Activated T-helper 1 cell treated with Interleukin-2 at 50 U/mL for 16 hours (primary cell): Measurements from ENCODE around the gene DHRSX.
"Not testable (repeated sequence)": the region's sequence is repeated elsewhere in the genome, so short reads cannot be mapped to it uniquely, and the experiment has no call there.

ENCODE experiments used
- DNase-seq: peaks from one replicate; pipeline ENCODE4 v3.0.0-alpha.2; 2020; ENCODE audit warnings: low read depth

Gene DHRSX

DNA sequence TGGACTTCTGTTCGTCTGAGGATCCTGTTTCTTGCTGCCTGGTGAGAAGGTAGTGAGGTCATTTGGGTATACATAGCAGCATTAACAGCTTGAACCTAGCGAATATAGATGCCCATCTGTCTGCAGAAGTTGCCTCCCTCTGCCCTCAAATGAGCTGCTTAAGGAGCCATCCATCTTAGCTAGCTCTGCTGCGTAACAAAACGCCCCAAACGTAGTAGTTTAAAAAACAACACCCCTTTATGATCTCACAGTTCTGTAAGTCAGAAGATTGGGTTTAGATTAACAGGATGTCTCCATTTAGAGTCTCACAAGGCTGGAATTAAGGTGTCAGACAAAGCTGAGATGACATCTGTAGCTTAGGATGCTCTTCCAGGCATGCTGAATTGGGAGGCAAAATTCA lies 185.3 kb downstream of the DHRSX start:
- no peak for DNase-seq

DNA sequence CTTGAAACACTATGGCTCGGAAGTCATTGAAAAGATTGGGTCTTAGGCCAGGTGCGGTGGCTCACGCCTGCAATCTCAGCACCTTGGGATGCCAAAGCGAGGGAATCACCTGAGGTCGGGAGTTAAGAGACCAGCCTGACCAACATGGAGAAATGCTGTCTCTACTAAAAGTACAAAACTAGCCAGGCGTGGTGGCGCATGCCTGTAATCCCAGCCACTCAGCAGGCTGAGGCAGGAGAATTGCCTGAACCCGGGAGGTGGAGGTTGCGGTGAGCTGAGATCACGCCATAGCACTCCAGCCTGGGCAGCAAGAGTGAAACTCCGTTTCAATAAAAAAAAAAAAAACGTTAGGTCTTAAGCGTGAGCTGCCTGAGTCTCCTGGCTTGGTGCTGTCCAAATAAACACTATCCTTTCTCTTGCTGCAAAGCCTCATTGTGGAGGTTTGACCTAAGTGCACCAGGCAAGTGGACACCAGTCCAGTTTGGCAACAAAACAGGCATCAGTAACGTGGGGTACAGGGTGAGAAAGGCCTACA lies 185.9 kb downstream of the DHRSX start:
- DNase-seq, result no peak

DNA sequence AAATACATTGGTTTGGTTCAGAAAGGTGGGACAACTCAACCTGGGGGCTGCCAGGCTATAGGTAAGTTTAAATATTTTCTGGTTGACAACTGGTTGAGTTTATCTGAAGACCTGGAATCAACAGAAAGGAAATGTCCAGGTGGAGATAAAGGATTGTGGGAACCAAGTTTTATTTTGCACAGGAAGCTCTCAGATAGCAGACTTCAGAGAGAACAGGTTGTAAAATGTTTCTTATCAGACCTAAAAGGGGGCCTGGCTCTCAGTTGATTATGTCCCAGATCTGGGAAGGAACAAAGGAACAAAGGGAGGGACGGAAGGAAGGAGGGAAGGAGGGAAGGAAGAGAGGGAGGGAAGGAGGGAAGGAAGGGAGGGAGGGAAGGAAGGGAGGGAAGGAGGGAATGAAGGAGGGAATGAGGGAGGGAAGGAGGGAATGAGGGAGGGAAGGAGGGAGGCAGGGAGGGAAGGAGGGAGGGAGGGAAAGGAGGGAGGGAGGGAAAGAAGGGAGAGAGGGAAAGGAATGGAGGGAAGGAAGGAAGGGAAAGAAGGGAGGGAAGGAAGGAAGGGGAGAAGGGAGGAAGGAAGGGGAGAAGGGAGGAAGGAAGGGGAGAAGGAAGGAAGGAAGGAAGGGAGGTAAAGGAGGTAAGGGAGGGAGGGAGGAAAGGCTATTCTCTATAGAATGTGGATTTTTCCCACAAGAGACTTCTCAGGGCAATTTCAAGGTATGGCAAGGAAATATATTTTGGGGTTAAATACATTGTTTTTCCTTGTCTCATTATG lies 186.7 kb downstream of the DHRSX start:
- DNase-seq, result no peak

DNA sequence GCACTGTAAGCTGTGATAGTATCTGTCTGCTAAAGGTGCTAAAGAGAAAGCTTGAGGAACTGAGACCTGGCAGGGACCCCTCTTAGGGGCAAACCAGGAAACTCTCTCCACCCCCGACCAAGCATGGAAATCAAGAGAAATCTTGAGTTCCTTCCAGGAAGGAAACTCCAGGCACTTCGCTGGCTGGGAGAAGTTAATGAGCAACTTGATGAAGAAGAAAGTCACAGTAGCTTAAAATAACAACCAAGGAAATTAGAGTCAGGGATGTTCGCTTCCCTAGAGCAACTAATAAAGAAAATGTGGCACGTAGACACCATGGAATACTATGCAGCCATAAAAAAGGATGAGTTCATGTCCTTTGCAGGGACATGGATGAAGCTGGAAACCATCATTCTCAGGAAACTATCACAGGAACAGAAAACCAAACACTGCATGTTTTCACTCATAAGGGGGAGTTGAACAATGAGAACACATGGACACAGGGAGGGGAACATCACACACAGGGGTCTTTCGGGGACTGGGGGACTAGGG lies 188.7 kb downstream of the DHRSX start:
- not testable (repeated sequence) for DNase-seq

DNA sequence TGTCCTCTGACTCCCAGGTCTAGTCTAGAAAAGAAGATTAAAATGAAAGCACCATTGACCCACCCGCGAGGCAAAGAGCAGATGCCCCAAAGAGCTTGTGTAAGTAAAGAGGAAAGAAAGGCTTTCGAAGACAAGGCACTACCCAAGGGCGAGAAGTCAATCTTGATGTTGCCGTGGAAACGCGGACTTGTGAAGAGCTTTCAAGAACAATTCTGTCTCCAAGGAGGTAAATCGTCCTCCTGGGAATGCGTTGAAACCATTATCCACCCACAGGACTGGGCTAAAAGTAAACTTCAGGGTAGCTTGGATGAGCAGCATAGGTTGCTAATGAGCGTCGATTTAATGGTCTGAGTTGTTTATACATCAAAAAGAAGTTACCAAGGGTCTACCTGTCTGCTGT lies 189.3 kb downstream of the DHRSX start:
- no peak for DNase-seq

DNA sequence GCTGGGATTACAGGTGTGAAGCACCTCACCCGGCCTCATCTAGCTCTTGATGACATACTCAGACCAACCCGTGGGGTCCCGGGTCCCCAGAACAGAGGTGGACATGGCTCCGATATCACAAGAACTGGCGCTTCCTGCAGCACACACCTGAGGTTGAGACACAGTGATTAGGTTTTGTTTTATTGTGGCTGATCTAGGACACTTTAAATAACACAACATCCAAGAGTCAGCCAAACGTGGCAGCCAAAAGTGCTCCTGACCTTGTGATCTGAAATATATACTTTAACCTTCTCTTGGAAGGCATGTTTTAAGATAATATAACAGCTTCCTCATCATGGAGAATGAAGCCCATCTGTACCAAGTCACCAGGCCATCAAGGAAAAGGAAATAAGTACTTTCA lies 198.9 kb downstream of the DHRSX start:
- DNase-seq, result no peak

DNA sequence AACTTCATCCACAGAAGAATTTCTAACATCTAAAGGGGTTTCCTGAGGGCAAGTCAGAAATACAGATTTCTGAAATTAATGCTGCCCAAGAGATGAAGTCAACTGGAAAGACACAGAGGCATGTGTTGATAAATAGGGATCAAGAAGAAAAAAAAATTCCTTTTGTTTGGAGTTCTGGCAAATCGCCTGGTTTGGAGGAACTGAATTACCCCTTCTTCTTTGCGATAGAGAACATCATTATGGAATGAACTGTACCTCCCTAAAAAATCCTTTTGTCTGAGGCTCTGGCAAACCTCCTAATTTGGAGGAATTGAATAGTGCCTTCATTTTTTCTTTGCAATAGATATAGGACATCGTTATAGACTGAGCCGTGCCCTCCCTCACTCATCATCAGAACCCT lies 200.9 kb downstream of the DHRSX start:
- DNase-seq, result no peak

DNA sequence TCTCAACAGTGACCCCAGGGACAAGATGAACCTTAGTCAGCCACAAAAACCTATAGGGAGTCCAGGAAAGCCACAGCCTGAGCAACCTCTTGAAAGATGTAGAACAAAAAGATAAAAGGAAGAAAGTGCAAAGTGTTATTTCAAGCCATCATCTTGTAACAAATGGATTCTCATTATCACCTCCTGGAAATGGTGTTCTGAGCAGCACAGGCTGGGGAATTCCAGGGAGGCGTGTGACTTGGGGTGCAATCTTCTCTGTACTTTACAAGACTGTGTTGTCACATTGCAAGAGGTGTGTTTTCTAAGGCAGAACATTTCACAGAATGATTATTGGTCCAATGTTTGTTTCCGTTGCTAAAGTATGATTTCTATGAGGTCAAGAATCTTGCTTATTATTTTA lies 214.0 kb downstream of the DHRSX start:
- DNase-seq, result no peak

DNA sequence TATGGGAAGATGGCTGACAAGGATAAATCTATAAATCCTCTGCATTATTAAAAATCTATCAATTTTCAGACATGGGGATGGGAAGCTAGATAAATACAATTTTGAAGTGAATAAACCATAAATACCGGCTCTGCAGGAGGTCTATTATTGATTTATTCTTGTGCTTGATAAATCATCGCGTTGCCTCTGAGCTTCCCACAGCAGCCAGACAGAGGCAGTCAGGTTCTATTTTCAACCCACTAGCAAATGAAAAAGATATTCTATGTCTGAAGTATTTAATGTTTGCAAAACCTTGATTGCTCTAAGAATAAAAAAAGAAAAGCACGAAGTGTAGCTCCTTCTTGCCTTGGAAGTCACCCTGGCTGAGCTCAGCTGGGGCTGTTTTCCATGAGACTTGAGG lies 216.2 kb downstream of the DHRSX start:
- DNase-seq, result no peak

DNA sequence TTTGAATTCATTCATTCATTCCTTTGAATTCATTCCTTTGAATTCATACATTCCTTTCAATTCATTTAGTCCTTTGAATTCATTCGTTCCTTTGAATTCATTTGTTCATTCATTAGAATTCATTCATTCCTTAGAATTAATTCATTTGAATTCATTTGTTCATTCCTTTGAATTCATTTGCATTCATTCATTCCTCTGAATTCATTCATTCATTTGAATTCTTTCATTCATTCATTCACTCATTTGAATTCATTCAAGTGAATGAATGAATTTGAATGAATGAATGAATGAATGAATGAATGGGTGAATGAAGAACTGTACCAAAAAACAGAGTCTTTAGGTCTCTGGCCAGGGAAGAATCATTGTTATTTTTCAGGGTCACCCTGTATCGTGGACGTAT lies 216.6 kb downstream of the DHRSX start:
- no peak for DNase-seq

DNA sequence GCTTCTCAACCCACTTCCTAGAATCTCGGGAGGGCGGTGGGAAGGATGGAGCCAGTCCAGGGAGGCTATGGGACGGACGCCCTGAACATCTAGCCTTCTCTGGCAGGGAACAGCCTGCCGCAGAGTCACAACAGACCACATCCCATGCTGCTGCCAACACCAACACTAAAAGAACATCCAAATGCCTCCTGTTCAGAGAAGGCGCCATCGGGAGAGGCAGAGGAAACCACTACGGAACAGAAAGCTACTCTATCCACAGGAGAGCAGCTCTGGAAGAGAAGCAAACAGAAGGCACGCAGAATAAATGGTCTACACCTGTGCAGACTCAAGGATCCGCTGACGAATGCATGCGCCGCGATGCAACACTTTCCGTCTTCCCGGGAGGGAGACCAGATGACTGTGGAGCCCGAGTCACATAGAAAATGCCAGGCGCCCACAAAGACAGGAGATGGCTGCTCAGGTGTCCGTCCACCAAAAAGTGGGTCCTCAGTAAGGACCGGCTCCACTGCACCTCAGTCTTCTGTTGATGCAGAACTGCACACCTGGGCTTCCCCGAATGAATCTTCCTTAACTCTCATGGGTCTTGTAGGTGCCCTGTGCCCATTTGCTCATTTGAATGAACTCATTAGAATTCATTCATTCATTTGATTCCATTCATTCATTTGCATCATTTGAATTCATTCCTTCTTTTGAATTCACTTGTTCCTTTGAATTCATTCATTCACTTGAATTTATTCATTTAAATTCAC lies 217.5 kb downstream of the DHRSX start:
- DNase-seq, result no peak

DNA sequence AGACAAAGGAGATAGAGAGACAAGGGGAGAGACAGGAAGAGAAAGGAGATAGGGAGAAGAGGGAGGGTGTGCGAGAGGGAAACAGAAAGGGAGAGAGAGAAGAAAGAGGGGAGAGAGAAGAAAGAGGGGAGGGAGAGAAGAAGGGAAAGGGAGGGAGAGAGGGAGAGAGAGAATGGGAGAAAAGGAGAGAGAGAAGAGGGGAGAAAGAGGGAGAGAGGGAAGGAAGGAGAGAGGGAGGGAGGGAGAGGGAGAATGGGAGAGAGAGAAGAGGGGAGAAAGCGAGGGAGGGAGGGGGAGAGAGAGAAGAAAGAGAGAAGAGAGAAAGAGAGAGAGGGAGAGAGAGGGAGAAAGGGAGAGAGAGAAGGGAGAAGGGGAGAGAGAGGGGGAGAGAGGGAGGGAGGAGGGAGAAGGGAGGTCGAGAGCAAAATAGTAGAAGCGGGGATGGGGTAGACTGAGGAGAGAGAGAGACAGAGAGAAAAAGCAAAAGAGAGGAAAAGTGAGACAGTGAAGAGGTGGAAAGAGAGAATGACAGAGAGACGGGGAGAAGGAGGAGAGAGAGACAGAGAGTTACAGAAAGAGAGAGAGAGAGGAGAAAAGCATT lies 218.2 kb downstream of the DHRSX start:
- no peak for DNase-seq

DNA sequence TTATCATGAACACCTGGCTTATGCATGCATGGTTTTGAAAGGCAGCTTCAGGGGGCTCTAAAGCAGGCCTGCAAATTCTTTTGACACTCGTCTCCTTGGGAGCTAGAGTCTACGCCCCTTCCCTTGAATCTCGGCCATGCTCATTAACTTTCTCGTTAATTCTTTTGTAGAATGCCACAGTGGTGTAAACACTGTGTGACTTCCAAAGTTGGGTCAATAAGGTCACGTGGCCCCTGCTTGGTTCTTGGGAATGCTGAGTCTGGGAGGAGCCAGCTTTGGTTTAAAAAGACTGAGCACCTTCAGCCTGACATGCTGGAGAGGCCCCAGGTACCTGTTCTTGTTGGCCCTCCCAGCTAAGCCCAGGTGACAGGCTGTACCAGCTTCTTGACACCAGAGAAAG lies 228.4 kb downstream of the DHRSX start:
- DNase-seq, result no peak

DNA sequence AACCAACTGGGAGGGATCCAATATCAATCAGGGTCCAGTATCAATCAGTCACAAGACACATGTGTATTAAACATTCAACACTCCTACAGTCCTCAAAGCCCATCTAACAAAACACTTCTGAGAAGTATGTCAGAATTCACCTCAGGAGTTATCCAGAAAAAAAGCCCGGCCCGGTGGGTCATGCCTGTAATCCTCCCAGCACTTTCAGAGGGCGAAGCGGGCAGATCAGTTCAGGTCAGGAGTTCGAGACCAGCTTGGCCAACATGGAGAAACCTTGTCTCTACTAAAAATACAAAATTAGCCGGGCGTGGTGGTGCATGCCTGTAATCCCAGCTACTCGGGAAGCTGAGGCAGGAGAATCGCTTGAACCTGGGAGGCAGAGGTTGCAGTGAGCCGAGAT lies 229.2 kb downstream of the DHRSX start:
- DNase-seq, result not testable (repeated sequence)

DNA sequence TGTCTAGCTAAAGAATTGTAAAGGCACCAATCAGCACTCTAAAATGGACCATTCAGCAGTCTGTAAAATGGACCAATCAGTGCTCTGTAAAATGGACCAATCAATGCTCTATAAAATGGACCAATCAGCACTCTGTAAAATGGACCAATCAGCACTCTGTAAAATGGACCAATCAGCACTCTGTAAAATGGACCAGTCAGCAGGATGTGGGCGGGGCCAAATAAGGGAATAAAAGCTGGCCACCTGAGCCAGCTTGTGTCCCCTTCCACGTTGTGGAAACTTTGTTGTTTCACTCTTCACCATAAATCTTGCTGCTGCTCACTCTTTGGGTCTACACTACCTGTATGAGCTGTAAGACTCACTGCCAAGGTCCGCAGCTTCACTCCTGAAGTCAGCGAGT lies 230.0 kb downstream of the DHRSX start:
- not testable (repeated sequence) for DNase-seq

DNA sequence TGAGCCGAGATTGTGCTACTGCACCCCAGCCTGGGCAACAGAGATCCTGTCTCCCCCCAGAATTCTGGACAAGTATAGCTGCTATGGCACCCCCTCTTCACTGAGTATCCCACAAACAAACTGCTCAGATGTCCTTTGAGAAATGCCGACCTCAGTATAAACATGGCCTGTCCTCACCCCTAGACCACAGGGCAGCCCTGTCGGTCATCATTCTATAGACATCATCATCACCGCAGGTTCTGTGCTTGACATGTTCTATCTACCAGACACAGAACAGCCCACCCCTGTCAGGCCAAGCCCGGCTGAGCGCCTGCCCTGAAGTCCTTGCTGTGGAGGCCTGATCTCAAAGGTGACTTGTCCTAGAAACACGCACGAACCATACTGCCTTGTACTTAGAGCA lies 232.9 kb downstream of the DHRSX start:
- DNase-seq, result no peak

DNA sequence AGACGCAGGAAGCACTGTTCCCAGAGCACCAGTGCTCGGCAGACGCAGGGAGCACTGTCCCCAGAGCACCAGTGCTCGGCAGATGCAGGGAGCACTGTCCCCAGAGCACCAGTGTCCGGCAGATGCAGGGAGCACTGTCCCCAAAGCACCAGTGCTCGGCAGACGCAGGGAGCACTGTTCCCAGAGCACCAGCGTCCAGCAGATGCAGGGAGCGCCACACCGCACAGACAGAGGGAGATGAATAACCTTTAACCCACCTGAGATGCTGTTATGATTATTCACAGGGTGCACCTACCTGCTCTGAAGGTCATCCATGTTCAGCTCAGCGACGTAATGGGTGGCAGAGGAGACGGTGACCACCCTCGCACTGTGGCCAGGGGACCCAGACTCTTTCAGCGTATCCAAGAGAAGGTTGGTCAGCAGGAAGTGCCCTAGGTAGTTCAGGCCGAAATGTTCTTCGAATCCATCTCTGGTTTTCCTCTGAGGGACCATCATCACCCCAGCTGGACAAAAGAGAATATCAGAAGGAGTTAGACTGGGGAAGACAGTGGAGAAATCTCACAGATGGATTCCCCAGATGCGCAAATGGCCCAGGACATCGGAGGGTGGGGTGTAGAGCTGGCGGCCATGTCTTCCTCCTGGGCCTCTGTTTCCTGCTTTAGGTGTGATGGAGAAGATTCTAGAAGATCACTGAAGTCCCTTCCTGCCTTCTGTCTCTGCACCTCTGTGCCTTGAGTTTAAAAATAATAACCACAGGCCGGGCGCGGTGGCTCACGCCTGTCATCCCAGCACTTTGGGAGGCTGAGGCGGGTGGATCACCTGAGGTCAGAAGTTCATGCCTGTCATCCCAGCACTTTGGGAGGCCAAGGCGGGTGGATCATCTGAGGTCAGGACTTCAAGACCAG lies 234.1 kb downstream of the DHRSX start:
- DNase-seq, result no peak

DNA sequence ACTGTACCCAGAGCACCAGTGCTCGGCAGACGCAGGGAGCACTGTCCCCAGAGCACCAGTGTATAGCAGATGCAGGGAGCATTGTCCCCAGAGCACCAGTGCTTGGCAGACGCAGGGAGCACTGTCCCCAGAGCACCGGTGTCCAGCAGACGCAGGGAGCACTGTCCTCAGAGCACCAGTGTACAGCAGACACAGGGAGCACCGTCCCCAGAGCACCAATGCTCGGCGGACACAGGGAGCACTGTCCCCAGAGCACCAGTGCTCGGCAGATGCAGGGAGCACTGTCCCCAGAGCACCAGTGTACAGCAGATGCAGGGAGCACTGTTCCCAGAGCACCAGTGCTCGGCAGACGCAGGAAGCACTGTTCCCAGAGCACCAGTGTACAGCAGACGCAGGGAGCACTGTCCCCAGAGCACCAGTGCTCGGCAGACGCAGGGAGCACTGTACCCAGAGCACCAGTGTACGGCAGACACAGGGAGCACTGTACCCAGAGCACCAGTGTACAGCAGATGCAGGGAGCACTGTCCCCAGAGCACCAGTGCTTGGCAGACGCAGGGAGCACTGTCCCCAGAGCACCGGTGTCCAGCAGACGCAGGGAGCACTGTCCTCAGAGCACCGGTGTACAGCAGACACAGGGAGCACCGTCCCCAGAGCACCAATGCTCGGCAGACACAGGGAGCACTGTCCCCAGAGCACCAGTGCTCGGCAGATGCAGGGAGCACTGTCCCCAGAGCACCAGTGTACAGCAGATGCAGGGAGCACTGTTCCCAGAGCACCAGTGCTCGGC lies 234.9 kb downstream of the DHRSX start:
- not testable (repeated sequence) for DNase-seq

DNA sequence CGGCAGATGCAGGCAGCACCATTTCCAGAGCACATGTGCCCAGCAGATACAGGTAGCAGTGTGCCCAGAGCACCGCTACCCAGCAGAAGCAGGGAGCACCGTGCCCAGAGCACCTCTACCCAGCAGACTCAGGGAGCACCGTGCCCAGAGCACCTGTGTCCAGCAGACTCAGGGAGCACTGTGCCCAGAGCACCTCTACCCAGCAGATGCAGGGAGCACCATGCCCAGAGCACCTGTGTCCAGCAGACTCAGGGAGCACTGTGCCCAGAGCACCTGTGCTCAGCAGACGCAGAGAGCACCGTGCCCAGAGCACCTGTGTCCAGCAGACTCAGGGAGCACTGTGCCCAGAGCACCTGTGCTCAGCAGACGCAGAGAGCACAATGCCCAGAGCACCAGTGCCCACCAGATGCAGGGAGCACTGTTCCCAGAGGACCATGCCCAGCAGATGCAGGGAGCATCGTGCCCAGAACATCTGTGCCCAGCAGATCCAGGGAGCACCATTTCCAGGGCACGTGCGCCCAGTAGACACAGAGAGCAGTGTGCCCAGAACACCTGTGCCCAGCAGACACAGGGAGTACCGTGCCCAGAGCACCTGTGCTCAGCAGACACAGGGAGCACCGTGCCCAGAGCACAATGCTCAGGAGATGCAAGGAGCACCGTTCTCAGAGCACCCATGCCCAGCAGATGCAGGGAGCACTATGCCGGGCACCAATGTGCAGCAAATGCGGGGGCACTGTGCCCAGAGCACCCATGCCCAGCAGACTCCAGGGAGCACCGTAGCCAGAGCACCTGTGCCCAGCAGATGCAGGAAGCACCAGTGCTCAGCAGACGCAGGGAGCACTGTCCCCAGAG lies 236.4 kb downstream of the DHRSX start:
- DNase-seq, result no peak

DNA sequence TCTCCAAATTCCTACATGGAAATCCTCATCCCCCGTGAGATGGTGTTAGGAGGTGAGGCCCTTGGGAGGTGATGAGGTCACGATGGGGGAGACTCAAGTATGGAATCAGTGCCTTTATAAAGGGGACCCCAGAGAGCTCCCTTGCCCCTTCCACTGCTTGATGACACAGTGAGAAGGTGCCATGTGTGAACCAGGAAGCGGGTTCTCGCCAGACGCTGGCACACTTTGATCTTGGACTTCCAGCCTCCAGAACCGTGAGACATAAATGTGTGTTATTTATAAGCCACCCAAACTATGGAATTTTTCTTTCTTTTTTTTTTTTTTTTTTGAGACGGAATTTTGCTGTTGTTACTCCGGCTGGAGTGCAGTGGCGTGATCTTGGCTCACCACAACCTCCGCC lies 237.6 kb downstream of the DHRSX start:
- DNase-seq, result no peak
